ENCODE data around the gene KBTBD7.

- TF ChIP-seq ZFP3 (CRISPR knock-in tag; IDR thresholded peaks at IDR 0.05) (no peak), PATZ1 (CRISPR knock-in tag; IDR thresholded peaks at IDR 0.05; ENCODE audit: borderline replicate concordance) (no peak), TCF4 (CRISPR knock-in tag; IDR thresholded peaks at IDR 0.05; ENCODE audit: borderline replicate concordance) (no peak), TOX (CRISPR knock-in tag; IDR thresholded peaks at IDR 0.05; ENCODE audit: borderline replicate concordance) (no peak), GLIS3 (CRISPR knock-in tag; IDR thresholded peaks at IDR 0.05) (no peak), RARB (CRISPR knock-in tag; IDR thresholded peaks at IDR 0.05) (no peak), ZFP30 (CRISPR knock-in tag; IDR thresholded peaks at IDR 0.05) (no peak), POU6F1 (CRISPR knock-in tag; IDR thresholded peaks at IDR 0.05; ENCODE audit: borderline replicate concordance, low read depth) (no peak), ZNF8 (CRISPR knock-in tag; IDR thresholded peaks at IDR 0.05) (no peak), OSR1 (CRISPR knock-in tag; IDR thresholded peaks at IDR 0.05) (no peak)
Observed at GRCh38 chr13:41220401-41220800, 26.0 kb upstream of the KBTBD7 start.

All from SK-N-SH treated with all-trans-retinoic acid at 6 μM for 48 hours (cell line).